HG03135 (cell line): ENCODE data around the gene CCDC92B.
"Not testable (repeated sequence)": the region's sequence is repeated elsewhere in the genome, so short reads cannot be mapped to it uniquely, and the experiment has no call there.

Source experiments
- ATAC-seq: cut with Tn5 transposase; IDR thresholded peaks from one replicate; pipeline ENCODE4 v1.9.1; 2021; ENCODE audit warnings: mild to moderate bottlenecking, moderate library complexity; ENCODE audit not compliant: unreplicated experiment

The CCDC92B gene

GRCh38 chr17:2704890-2705248 is 44.6 kb downstream of the CCDC92B start:
- ATAC-seq = no peak

GRCh38 chr17:2704031-2704889 is 45.2 kb downstream of the CCDC92B start:
- no peak for ATAC-seq

- no peak for ATAC-seq
Observed at GRCh38 chr17:2703606-2704005, 45.8 kb downstream of the CCDC92B start.

DNA sequence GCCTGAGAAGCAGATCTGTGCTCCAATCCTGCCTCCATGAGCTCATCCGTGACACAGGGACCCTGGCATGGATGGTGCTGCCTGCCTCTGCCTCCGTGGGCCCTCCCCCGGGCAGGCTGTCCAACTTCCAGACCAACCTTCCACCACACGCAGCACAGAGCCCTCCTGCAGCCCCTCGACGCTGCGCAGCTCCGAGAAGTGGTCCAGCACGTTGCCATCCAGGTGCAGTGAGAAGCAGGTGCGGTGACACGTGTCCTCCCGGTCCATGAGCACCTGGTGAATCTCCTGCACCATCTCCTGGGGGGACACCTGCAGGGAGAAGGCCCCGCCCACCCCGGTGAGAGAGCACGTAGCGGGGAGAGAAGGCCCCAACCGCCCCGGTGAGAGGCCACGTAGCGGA is 46.3 kb downstream of the CCDC92B start:
- ATAC-seq = no peak

DNA sequence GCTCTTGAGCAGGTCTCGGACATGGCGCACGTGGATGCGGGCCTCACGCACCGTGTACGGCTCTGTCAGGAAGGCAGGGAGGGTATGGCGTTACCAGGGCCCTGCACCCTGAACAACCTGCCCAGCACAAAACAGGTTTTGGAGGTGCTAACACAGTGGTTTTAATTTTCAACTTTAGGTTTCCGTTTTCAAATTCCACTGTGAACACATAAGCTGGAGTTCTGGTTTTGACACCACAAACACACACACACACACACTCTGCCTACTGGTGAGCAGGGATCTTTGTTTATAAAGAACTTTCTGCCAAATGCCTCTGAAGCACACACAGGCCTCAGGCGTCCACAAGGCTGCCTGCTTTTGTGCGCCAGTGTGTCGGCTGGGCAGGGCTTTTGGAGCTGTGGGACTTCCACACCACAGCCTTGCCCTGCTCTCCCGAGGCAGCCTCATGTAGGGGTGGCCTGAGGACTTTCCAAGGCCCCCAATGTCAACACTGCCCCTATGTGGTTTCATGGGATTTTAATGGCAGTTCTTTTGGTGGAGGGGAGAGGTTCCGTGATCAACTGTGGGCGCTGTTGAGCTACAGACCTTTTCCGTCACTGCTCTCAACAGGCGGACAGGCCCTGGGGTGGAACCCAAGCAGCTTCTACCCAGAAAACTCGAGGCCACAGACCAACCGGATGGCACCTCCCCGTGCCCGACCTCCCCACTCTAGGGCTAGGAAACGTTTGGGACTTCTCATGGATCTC is 47.3 kb downstream of the CCDC92B start:
- no peak for ATAC-seq

DNA sequence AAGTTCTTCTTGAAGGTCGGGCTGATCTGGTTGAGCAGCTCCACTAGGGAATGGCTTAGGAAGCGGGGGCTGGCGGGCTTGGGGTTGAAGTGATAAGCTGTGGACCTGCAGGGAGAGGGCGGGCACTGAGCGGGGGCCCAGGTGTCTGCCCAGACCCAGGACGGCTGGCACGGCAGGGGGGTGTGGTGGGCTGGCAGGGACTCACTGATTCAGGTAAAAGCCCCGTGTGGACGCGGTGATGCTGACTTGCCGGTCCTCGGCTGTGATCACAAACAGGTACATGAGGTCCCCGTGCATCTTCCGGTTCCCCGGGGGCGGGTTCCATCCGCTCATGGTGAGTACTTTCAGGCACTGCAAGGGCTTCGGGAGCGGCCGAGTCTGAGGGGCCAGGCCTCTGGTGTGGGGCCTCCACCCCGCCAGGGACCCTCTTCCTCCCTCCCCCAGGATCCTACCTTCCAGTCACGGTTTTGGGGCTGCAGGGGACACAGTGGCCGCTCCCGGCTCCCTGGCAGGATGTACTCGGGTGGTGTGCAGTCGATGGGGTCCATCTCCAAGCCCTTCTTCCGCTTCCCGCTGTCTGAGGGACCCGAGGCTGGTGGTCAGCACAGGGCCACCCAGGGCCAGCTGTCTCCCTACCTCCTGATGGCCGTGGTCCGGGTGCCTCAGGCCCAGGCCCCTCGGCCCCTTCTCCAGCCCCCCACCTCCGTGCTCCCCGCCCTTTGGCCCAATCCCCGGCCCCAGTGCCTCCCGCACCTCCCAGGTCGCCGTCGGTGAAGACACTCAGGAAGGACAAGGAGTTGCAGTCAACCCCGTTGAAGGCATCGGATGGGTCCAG is 48.1 kb downstream of the CCDC92B start:
- no peak for ATAC-seq

DNA sequence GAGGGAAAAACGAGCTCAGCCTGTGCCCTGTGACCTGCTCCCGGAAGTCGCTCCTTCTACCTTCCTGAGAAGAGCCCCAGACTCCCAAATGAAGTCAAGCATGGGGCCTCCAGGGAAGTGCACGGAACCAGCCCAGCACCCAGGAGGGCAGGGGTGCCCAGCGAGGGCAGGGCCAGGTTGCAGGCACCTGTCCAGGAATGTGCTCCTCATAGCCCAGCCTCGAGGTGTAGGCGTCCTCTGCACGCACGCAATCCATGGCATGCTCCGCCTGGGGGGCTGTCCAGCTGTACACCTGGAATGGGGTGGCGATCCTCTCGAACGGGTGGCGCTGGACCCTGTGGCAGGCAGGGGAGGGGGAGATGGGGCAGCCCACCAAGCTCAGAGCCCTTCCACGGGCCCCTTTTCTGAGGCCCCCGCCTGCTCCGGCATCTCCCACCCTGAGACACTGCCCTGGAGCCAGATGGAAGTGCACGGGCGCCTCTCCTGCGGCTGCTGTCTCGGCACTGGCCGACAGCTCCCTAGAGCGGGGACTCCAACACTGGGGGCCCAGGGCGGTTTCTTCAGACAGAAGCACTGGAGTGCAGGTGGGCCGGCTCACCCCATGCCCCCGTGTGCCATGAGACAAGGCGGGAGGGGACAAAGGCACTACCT is 48.8 kb downstream of the CCDC92B start:
- ATAC-seq = no peak

- no peak for ATAC-seq
Observed at GRCh38 chr17:2700030-2700490, 49.4 kb downstream of the CCDC92B start.

DNA sequence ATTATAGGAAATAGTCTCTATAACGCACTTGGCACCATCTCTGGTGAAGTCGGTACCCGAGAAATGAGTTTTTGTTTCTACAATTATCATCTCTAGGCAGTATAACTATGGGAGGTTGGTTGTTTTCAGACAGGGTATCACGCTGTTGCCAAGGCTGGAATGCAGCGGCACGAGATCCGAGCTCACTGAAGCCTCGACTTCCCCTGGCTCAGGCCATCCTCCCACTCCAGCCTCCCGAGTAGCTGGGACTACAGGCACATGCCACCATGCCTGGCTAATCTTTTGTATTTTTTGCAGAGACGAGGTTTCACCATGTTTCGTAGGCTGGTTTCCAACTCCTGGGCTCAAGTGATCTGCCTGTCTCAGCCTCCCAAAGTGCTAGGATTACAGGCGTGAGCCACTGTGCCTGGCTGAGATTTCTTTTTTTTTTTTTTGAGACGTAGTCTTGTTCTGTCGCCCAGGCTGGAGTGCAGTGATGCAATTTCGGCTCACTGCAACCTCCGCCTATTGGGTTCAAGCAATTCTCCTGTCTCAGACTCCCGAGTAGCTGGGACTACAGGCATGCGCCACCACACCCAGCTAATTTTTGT is 50.1 kb downstream of the CCDC92B start:
- ATAC-seq = not testable (repeated sequence)

DNA sequence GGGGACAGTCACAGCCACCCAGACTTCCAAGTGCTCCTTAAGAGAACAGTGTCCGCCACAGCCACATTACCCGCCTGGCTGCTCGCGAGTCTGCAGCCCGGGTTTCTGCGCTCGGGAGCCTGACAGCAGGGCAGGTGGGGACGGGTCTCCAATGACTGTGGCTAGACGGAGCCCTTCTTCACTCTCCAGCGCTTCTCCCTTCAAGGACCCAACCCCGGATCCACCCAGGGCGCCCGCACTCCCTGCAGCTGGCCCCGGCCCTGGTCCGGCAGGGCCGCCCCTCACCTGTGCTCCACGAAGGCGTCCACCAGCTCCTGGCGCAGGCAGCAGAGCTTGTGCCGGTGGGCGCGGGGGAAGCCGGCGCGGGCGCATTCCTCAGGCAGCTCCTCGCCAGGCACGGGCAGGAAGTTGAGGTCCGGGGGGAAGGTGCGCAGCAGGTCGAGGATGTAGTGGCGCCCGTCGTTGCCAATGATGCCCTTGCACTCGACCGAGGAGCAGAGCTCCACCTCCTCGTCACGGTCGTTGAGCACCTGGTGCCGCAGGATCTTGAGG is 51.8 kb downstream of the CCDC92B start:
- ATAC-seq = no peak

DNA sequence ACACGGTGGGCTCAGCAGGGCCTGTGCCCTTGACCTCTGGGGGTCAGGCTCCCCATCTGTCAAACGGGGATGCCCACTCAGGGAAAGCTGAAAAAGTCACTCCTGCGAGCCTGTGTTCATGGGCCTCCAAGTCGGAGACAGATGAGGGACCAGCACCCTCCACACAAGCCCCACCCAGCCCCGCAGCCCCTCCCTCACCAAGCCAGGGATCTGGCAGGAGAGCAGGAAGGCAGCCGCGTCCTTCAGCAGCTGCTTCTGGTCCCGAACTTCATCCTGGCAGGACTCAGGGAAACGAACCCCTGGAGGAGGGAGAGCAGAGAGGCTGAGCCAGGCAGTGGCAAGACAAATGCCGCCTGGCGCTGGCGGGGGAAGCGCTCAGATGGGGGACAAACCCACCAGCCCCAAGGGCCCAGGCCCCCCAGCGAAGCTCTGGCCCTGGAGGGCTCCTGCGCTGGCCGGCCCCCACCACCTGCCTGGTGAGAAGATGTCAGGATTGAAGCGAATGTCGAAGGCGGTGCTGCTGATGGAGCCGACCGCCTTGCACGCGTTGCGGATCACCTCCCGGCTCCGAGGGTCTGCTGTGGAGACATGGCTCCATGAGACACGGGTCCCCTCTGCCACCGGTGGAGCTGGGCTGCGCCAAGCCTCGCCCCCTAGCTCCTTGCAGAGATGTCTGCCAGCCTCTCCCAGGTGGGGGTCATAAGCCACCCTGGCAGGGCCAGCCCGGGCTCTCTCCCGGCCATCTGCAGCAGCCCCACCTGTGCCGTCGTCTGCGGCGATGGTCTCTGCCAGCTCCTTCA is 53.3 kb downstream of the CCDC92B start:
- ATAC-seq = no peak

DNA sequence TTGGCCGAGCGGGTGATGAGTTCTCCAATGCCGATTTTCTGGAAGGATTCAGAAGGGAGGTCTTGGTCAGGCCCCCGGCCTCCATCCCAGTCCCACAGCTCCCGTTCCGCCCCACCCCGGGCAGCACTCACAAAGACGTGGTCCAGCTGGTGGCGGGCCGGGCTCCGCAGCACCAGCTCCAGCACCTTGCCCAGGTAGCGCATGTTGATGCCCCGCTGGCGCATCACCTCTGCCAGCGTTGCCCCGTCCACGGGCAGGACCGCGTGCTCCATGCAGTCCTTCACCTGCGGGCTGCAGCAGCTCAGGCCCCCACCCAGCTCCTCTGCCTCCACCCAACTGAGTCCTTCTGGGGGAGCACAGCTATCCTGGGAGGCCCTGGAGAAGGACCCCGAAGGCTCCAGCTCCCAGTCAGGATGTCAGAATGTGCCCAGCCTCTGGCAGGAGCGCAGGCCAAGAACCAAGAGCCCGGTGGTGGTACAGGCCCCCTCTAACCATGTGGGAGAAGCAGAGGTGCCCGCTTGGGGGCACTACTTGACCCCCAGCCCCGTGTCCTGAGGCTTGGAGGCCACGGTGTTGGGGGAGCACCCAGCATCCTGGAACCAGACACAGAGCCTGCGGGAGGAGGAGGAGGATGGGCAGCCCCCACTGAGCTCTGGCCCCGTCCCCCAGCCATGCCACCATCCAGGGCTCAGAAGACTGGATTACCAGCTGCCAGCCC is 54.0 kb downstream of the CCDC92B start:
- no peak for ATAC-seq

GRCh38 chr17:2694381-2695242 is 54.8 kb downstream of the CCDC92B start:
- ATAC-seq = no peak

DNA sequence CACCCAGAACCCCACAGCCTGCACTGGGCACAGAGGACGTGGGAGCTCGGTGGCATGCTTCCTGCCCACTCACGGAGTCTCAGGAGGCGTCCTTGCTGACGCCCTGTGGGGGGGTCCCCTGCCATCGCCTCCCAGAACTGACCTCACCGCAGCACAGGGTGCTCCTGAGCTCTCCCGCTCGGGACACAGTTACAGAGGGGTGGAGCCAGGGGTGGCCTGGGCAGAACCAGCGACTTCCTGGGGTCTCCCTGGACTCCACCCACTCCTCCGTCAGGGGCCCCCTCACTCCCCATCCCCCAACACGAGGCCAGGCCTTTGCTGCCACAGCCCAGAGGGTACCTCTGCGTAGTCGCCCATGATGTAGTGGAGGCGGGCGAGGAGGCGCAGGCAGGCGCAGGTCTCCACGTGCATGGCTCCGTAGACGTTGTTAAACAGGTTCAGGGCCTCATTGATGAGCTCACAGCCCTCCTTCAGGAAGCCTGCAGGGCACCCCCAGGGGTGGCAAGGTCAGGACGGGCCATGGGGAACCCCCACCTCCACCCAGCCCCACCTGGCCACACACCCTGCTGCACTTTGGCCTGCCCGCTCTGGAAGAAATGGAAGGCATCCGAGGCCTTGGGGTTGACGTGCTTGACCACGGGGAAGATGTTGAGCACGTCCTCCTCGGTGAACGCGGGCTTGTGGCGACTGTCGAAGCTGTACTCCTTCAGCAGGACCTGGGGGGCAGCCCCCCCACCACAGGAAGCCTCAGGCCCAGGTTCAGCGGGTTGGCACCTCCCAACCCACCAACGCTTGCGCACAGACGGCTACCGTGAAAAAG is 55.7 kb downstream of the CCDC92B start:
- ATAC-seq = no peak

DNA sequence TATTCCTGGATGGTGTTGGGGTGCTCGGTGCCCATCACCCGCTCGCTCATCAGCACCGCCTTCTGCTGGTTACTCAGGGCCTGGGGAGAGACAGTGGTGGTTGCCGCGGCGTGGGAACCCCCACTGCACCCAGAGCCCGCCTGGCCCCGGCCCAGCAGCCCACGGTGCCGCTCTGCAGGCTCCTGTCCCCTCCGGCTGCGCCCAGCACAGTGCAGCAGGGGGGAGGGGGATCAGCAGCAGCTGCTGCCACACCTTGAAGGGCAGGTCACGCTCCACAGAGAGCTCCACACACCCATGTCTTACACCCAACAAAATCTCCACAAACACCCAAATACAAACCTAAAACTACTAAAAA is 56.7 kb downstream of the CCDC92B start:
- ATAC-seq = no peak

DNA sequence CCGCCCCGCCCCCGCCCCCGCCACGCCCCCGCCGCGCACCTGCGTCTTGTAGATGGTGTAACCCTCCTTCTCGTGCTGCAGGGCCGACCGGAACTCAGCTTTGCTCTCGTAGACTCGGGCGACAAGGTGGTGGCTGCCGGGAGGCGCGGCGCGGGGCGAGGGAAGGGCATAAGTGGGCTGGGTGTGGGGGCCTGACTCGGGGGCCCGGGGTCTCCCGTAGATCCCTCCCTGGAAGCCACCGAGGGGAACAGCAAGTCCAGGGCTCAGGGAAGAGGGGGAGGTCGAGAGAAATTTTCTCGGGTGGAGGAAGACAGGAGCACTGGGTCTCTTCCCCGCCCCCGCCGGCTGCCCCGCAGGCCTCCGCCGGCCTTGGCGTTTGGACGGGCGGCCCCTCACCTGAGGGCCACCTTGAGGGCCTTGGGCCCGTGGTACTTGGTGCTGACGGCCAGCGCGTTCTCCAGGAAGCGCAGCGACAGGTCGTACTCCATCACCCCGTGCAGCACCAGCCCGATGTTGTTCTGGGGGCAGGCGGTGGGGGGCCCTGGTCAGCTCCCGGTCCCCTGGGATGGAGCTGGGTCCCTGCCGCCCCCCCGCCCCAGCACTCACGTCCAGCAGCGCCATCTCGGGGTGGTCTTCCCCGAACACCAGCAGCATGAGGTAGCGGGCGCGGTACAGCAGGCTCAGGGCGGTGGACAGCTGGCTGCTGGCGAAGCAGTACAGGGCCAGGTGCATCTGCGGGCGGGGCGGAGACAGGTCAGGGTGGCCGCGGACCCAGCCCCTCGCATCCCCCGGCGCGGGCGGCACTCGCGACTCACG is 57.3 kb downstream of the CCDC92B start:
- ATAC-seq = no peak
